H1 (cell line): Measurements from ENCODE around the gene ARHGAP23. TPM values are rescaled to one million over a fixed set of nuclear protein-coding genes. Genes with fewer than 3 reads are reported as not detected.

Experiments used
- BCL11A ChIP-seq, 2 experiments: IDR thresholded peaks; one replicate each; pipeline ENCODE4 v1.6.1; 2011; ENCODE audit warnings: low read depth in 2 of 2, low read length in 2 of 2, mild to moderate bottlenecking in 2 of 2
- CBX5 ChIP-seq: fragments of 300-800, 300-1000 bp; sonication (generic); IDR thresholded peaks from 2 replicates; pipeline ENCODE4 v1.7.1; 2016; ENCODE audit warnings: antibody characterized with exemption, low read length, low read depth
- CBX8 ChIP-seq: fragments of 300-800, 300-1000 bp; sonication (generic); IDR thresholded peaks from 2 replicates; pipeline ENCODE4 v1.7.1; 2016; ENCODE audit warnings: low read depth, low read length, borderline replicate concordance
- CHD1 ChIP-seq: IDR thresholded peaks from 2 replicates; pipeline ENCODE4 v1.6.1; 2012; ENCODE audit warnings: low read depth, low read length, improper control_type of control experiment
- CREB1 ChIP-seq: IDR thresholded peaks from 2 replicates; pipeline ENCODE4 v1.6.1; 2012; ENCODE audit warnings: inconsistent platforms
- EGR1 ChIP-seq: IDR thresholded peaks from 2 replicates; pipeline ENCODE4 v1.6.1; 2011; ENCODE audit warnings: low read depth, low read length, borderline replicate concordance
- EP300 ChIP-seq, 2 experiments: IDR thresholded peaks; 1 replicate in 1 of 2; 2 replicates in 1 of 2; pipeline ENCODE4 v1.6.1; 2011 to 2012; ENCODE audit warnings: low read depth in 2 of 2, low read length in 2 of 2, mild to moderate bottlenecking in 2 of 2, borderline replicate concordance in 1 of 2, inconsistent platforms in 1 of 2, moderate library complexity in 1 of 2
- GABPA ChIP-seq: IDR thresholded peaks from 2 replicates; pipeline ENCODE4 v1.6.1; 2011; ENCODE audit warnings: mild to moderate bottlenecking, low read length, moderate library complexity, borderline replicate concordance; ENCODE audit not compliant: insufficient read depth
- JUND ChIP-seq: IDR thresholded peaks from 2 replicates; pipeline ENCODE4 v1.6.1; 2011; ENCODE audit warnings: mild to moderate bottlenecking, improper control_type of control experiment, low read length
- KDM5A ChIP-seq: fragments of 200-600 bp; IDR thresholded peaks from 2 replicates; pipeline ENCODE4 v1.7.1; 2012; ENCODE audit warnings: mild to moderate bottlenecking, low read length, inconsistent platforms, mixed read lengths
- NANOG ChIP-seq: IDR thresholded peaks from 2 replicates; pipeline ENCODE4 v1.6.1; 2011; ENCODE audit warnings: low read length, low read depth, mild to moderate bottlenecking, inconsistent platforms; ENCODE audit not compliant: insufficient read depth, poor library complexity, severe bottlenecking
- POLR2AphosphoS5 ChIP-seq: IDR thresholded peaks from 2 replicates; pipeline ENCODE4 v1.6.1; 2011; ENCODE audit warnings: low read depth, low read length
- RBBP5 ChIP-seq: IDR thresholded peaks from 2 replicates; pipeline ENCODE4 v1.7.1; 2012; ENCODE audit warnings: low read depth, mild to moderate bottlenecking, inconsistent platforms, low read length, moderate library complexity, borderline replicate concordance
- SIN3A ChIP-seq, 2 experiments: IDR thresholded peaks in 1 of 2; conservative IDR thresholded peaks in 1 of 2; 2 replicates each; pipeline ENCODE4 v1.6.1; 2011 to 2012; ENCODE audit warnings: low read length in 2 of 2, improper control_type of control experiment in 1 of 2, low read depth in 1 of 2, mild to moderate bottlenecking in 1 of 2
- SIRT6 ChIP-seq: IDR thresholded peaks from one replicate; pipeline ENCODE4 v1.7.1; 2012; ENCODE audit warnings: low read length, inconsistent platforms
- SP1 ChIP-seq: IDR thresholded peaks from 2 replicates; pipeline ENCODE4 v1.6.1; 2011; ENCODE audit warnings: low read depth, low read length
- SP4 ChIP-seq: IDR thresholded peaks from 2 replicates; pipeline ENCODE4 v1.6.1; 2012; ENCODE audit warnings: low read length, inconsistent platforms
- SRF ChIP-seq: IDR thresholded peaks from 2 replicates; pipeline ENCODE4 v1.6.1; 2011; ENCODE audit warnings: mild to moderate bottlenecking, low read depth, low read length, moderate library complexity
- SUZ12 ChIP-seq: fragments of 200-600 bp; sonication (generic); IDR thresholded peaks from 2 replicates; pipeline ENCODE4 v1.6.1; 2012; ENCODE audit warnings: mild to moderate bottlenecking, inconsistent platforms, low read length, moderate library complexity, mixed read lengths
- TAF1 ChIP-seq: IDR thresholded peaks from 2 replicates; pipeline ENCODE4 v1.6.1; 2011; ENCODE audit warnings: mild to moderate bottlenecking, low read depth, low read length
- TAF7 ChIP-seq: optimal IDR thresholded peaks from 2 replicates; pipeline ENCODE3; 2011; ENCODE audit warnings: low read depth, mild to moderate bottlenecking, inconsistent platforms, low read length, moderate library complexity, borderline replicate concordance
- polyA plus RNA-seq, 7 experiments: library from polyadenylated mRNA; depleted of rRNA in 3 of 7; stranded (reverse) in 5 of 7; unstranded in 2 of 7; fragments of >200 nt in 5 of 7; fragments of 200-250 nt in 2 of 7; gene quantifications; 1 replicate in 5 of 7; 2 replicates in 1 of 7; 4 replicates in 1 of 7; pipeline versions ENCODE4 v1.2.1 to v1.2.3, GENCODE V29; 2011 to 2013; ENCODE audit warnings: missing spikeins in 2 of 7, mixed read lengths in 2 of 7
- total RNA-seq: library from RNA; stranded (reverse); fragmentation: NEBNext Ultra II Directional; extraction: Animal tissue kit (Norgen Biotek cat#: 25700); gene quantifications from 2 replicates; pipeline ENCODE4 v1.2.1, GENCODE V29; 2021
- TF ChIP-seq, protein P1 (sequence below), 3 experiments: IDR thresholded peaks; 1 replicate in 2 of 3; 2 replicates in 1 of 3; pipeline versions ENCODE4 v1.5.1 to v1.6.1; 2011; ENCODE audit warnings: low read length in 3 of 3, mild to moderate bottlenecking in 3 of 3, inconsistent platforms in 2 of 3, low read depth in 1 of 3, moderate library complexity in 1 of 3; ENCODE audit not compliant: insufficient read depth in 1 of 3; ENCODE audit errors: control extremely low read depth in 1 of 3

Gene ARHGAP23
- total and polyA plus RNA-seq, 2 of the 8 experiments (the other 6 are each of a cell fraction or from before 2014, with no cell fraction given): 16.3 to 107 TPM

DNA sequence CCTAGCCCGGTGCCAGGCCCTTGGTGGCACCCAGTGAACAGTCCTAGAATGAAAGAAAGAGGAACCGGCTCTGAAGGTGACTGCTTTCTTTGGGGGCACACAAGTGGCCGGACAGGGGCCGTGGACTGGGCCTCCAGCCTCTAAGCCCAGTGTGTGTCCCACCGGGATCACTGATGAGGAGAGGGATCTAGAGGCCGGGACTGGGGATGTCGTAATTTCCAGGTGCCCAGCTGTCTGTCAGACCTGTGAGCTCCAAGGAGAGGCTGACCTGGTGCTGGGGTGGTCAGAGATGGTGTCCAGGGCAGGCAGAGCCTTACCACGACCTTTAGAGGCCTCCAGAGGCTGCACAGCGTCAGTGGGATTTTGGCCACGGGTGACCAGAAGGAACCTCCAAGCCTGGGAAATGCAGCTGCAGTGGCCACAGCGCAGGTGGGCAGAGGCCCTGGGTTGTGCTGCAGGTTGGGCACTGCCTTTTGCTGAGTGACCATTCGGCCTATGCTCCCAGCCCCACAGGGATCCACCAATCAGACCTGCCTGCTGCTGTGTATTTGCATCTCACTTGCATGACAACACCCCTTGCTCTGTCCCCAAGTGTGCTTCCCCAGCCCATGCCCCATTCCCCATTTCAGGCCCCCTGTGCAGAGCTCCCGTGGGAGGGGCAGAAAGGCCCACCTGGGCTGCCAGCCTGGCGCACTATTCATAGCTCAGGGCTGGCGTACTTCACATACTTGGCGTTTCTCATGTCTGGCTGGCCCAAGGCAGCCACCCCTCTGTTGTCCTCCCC is 12.5 kb downstream of the ARHGAP23 start (continued):
- TF ChIP-seq RBBP5 (0 out of 2 replicates have a peak, but pooled peaks have one; percentile 49), TAF7 (no peak), EGR1 (no peak), EP300 (IDR thresholded peaks at IDR 0.05; ENCODE audit: borderline replicate concordance in 1 of 2, low read depth in 2 of 2, low read length in 2 of 2) (peak in 1 of 2 experiments; percentile 78; a peak in 1 of 3 replicates), JUND (no peak), SRF (no peak), POLR2AphosphoS5 (peak; percentile 75), CREB1 (peak; percentile 35), GABPA (no peak), BCL11A (IDR thresholded peaks at IDR 0.05; ENCODE audit: low read depth in 2 of 2, low read length in 2 of 2) (no peak), KDM5A (no peak), SIN3A (conservative IDR thresholded peaks at IDR 0.05 in 1 of 2, IDR thresholded peaks at IDR 0.05 in 1 of 2; ENCODE audit: low read depth in 1 of 2, low read length in 2 of 2) (peak in 1 of 2 experiments; percentile 86; a peak in 2 of 4 replicates), SUZ12 (no peak), SP1 (peak; percentile 53; the same call in 1 of the 2 replicates), CBX8 (no peak), TAF1 (peak; percentile 52; the same call in 1 of the 2 replicates), CHD1 (no peak), CBX5 (no peak), SP4 (no peak), NANOG (peak; percentile 21), SIRT6 (no peak)
- TF ChIP-seq, protein P1, sequence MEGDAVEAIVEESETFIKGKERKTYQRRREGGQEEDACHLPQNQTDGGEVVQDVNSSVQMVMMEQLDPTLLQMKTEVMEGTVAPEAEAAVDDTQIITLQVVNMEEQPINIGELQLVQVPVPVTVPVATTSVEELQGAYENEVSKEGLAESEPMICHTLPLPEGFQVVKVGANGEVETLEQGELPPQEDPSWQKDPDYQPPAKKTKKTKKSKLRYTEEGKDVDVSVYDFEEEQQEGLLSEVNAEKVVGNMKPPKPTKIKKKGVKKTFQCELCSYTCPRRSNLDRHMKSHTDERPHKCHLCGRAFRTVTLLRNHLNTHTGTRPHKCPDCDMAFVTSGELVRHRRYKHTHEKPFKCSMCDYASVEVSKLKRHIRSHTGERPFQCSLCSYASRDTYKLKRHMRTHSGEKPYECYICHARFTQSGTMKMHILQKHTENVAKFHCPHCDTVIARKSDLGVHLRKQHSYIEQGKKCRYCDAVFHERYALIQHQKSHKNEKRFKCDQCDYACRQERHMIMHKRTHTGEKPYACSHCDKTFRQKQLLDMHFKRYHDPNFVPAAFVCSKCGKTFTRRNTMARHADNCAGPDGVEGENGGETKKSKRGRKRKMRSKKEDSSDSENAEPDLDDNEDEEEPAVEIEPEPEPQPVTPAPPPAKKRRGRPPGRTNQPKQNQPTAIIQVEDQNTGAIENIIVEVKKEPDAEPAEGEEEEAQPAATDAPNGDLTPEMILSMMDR (IDR thresholded peaks at IDR 0.05; ENCODE audit: control extremely low read depth in 1 of 3, insufficient read depth in 1 of 3, low read depth in 1 of 3, low read length in 3 of 3): no peak
